Measurements from ENCODE around the gene PIGO. TPM values are rescaled to one million over a fixed set of nuclear protein-coding genes. Genes with fewer than 3 reads are reported as not detected.

PIGO gene
- total RNA-seq, 2 experiments from 2014 or later = 27.7 to 33.4 TPM

DNA sequence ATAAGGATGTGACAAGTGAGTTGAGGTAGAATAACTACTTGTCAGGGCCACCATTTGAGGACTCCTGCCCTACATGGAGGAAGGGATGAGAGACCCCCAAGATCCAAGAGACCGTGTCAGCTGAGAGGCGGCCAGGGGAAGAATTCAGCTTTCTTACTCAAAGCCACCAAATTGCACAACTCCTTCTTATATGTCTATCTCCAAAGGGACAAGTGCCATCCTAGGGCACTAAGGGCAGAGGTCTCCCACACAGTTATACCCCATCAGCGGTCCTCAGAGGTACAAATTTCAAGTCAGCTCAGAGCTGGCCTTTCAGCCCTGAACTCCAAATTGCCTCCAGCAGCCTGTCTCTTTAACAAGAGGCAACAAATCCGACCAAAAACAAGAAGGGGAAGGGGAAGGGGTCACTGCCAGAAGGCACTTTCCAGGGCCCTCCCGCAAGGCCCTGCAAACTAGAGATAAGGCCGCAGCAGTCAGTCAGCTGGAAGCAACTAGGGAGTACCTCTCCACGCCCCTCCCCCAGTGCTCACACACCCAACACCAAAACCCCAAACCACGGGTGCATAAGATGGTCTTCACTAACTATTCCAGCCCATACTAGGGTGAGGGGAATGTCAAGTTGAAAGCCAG lies 12.7 kb upstream of the PIGO start:
- CTCF ChIA-PET = no interaction called here
- POLR2A ChIA-PET = no interaction called here

DNA sequence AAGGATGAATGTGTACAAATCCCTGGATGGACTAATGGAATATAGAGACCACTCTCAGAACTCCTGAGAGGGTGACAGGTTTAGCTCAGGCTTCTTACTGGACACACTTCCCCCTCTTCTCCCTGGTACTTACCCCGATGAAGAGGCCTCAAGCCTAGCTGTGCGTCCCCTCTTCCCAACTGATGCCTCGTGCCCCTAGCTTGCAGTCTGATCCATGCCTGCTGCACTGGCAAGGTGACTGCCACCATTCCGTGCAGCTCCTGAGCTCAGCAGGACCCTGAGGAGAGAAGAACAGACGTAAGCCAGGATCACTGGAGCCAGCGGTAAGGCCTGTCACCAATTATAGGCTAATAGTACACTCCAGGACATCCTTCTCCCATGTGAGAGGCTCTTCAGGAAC lies 12.1 kb upstream of the PIGO start:
- ChIA-PET CTCF (interaction anchor here (0.7 kb wide), 1 partner anchor 12 kb away, joined by 3 read pairs; the partner anchor contains the start of gene PIGO), POLR2A (no interaction called here)

DNA sequence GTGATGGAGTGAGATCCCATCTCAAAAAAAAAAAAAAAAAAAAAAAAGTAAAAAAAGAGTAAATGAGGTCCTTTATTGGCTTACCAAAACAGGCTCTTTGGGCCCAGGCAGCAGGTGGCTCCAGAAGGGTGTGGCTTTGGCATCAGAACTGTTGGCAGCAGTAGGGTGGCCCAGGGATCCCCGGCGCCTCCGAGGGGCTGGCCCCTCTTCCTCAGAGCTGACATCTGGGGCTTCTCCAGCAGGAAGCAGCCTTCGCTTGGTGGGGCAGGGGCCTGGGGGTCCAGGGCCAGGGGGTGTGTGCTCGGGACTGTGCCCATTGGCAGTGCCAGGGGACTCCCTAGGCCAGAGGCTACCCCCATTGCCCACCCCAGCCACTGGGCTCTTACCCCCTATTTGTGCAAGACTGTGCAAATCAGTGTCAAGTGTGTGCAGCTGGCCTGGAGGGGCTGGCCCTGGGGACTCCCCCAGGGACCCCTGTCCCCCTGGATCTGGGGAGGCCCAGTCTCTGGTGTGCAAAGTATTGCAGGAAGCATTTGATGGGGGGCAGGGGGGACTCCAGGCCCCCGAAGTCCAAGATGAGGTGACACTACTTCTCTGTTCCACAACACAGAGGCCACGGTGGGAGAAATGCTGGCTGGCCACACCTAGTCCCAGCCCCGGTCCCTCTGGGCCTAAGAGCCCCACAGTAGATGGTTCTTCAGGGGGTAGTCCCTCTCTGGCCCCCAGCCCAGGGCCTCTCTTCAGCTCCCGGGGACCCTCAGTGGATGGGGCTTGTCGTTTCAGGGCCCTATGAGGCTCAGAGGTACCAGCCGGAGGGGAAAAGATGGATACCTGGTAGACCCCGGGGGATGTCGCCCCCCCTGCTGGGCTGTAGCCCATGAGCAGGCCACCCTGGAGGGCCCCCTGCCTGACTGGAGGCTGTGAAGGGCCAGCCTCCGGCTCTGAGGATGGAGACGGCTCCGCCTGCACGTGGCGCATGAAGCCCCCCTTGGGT lies 11.2 kb upstream of the PIGO start:
- POLR2A ChIA-PET = no interaction called here

DNA sequence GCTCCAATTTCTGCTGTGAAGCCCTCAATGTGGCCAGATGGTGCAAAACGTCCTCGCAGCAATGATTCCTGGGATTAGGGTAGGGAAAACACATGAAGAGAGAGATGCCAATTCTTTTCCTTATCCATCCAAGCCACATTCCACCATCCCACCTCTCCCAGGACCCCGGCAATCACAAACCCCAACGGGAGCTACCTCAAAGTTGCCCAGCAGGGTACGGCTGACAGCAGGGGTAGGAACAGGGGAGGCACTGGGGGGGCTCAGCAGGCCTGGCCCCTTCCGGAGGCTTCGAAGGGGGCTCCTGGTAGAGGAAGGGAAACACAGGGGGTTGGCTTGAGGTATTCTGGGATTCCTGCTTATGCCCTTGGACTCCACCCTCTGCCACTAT lies 9.9 kb upstream of the PIGO start:
- ChIA-PET POLR2A (no interaction called here), CTCF (interaction anchor here (1.8 kb wide), 1 partner anchor 10 kb away, joined by 10 read pairs; the partner anchor contains the start of gene ATOSB)

More for the DNA sequence above, 11.2 kb upstream of the PIGO start:
- CTCF ChIA-PET = interaction anchor here (0.7 to 1.8 kb wide), 2 partner anchors 9 to 11 kb away, joined by 3 to 10 read pairs; partner anchors contain the start of genes ATOSB and PIGO

DNA sequence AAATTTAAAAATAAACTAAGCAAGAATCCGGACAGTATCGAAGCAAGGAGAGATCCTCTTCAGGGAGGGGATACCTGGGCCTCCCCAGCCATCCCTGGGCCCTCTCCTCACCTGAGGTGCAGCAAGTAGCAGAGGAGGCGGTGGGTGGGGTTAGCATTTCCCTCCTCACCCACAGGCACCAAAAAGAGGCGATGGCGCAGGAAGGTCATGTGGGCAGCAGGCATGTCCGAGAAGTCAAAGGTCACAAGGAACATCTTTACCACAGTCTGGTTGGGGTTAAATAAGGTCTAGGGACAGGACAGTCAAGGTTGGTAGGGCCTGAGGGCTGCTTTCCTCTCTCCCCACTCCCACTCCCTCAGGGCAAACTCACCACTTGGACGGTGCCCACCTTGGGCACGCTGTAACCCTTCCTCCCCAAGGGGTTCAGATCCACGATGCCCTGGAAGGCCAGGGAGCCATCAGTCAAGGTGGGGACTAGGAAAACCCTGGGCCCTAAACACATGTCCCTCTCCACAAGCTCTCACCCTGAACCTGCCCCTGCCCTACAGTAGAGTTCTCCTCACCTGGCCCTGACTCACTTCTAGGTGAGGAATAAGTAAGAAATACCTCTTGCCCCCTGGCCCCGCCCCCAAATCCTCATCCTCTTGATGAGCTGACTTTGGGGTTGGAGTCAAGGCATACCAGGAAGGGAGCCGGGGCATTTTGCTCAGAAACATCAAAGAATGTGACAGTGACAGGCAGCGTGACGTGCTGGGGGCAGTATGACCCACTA lies 9.4 kb upstream of the PIGO start:
- CTCF ChIA-PET = interaction anchor here (1.8 kb wide), 1 partner anchor 10 kb away, joined by 10 read pairs; the partner anchor contains the start of gene ATOSB

DNA sequence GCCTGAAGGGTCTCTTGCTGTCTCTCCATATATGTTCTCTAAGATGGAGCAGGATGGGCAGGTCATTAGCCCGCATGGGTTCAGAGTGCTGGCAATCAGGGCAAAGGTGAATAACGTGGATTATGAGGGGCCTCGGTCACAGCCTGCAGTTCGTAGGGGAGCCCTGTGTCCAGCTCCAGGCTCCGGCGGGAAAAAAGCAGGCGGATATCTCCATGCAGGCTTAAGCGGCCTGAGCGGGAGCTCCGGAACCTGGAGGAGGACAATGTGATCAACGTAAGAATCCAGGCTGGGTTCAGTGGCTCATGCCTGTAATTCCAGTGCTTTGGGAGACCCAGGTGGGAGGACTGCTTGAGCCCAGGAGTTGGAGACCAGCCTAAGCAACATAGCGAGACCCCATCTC lies 8.7 kb upstream of the PIGO start:
- POLR2A ChIA-PET = no interaction called here
- CTCF ChIA-PET = no interaction called here

More for the DNA sequence above, 9.4 kb upstream of the PIGO start:
- POLR2A ChIA-PET = interaction anchor here (0.6 kb wide), 1 partner anchor 541 kb away, joined by 4 read pairs; no protein-coding TSS in a partner anchor

DNA sequence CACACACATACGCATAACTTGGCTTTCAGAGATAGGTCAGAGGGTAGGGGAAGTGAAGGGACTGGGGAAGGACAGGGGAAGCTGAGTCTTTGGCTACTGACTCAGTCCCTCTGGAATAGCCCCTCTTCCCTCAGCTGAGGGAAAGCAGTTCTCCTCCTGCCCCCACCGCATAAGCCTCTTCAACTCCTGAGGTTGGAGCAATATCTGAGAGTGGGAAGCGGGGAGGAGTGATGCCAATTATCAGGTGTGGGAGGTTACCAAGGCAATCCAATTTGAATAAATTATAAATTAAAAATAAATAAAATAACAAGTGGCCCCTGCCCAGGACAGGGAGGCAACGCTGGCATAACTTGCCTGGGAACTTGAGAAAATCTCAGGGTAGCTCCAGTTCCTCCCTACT lies 8.2 kb upstream of the PIGO start:
- CTCF ChIA-PET = no interaction called here
- POLR2A ChIA-PET = no interaction called here

DNA sequence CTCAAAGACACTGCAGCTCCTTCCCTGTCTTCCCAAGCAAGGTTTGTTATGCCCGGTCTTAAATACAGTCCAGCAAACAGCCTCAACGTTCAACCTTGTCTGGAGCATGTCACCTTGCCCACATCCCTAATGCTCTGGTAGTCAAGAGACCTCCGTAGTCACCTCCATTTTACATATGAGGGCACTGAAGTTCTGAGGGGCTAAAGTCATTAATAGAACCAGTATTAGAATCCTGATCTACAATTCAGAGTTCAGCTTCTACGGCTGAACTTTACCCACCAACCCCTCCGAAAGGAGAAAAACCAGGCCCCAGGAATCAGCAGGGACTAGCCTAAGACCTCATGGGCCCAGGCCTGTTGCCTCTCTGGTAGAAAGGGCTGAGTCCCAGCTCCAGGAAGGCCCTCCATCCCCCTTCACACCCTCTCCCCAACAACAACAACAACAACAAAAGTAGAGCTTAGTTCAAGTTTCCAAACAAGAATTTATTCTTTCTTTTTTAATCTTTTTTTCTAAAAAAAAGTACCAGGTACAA lies 7.3 kb upstream of the PIGO start:
- CTCF ChIA-PET = interaction anchor here (1.0 to 2.3 kb wide), 8 partner anchors 8 to 513 kb away, joined by 3 to 10 read pairs (median 4); partner anchors contain the start of gene FANCG
- POLR2A ChIA-PET = interaction anchor here (0.6 to 3.6 kb wide), 4 partner anchors 8 to 32 kb away, joined by 3 to 23 read pairs (median 12); partner anchors contain the start of gene FANCG

DNA sequence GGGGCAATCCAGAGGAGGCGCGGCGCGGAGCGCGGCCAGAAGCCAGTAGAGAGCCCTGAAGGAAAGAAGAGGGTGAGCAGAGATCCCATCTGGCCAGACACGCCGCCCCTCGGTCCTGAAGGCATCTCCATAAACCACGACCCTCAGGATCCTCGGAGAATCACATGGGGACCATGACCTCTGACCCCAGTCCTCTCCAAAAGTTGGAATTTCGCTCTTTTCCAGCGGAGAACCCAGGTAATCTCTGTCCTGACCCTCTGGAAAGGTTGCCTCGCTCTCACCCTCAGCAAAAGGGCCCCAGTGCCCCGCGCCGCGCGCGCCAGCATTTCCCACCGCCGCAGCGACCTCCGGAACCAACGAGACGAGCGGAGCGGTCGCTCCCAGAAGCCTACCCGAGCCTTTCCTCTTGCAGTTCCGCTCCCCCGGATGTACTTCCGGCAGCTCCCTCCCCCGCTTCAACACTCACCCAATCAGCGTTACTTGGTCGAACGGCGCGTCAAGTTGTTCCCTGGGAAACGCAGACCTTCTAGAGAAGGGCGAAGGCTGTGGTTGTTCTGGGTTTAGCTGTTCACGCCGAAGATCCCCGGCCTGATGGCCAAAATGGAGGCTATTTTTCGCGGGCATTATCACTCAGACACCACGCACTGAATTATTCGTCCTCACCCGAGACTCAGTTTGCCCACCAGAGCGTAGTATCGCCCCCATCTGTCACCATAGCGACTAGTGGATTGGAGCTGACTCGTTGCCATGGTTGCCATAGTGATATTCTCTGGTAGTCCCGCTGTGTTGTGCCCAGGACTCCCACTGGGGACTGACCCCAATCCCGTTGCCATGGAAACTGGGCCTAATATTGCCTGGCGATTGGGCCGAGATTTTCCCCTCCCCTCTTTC lies 6.6 kb upstream of the PIGO start, which contains the start of gene STOML2:
TSS of gene STOML2 (minus strand) at position 363 of the 891 bp plus-strand sequence. CDS start at position 326, 37 bp downstream.
- ChIA-PET POLR2A (interaction anchor here (0.6 to 3.6 kb wide), 4 partner anchors 9 to 32 kb away, joined by 3 to 23 read pairs (median 12); partner anchors contain the start of gene FANCG), CTCF (interaction anchor here (1.0 to 2.3 kb wide), 8 partner anchors 9 to 514 kb away, joined by 3 to 10 read pairs (median 4); partner anchors contain the start of gene FANCG)

DNA sequence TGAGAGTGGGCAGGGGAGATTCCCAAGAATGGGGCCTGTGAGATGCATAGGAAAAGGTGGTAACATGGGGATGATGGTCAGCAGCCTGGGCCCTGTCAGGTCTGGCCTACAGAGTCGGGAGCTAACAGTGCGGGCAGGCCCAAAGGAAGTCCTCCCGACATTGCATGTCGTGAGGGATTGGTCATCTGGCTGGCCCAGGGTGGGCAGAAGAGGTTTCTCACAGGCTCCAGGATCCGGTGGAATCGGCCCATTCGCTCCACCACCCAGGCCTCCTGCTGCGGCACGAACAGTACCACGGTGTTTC lies 6.0 kb upstream of the PIGO start:
- CTCF ChIA-PET = interaction anchor here (1.0 to 2.3 kb wide), 6 partner anchors 10 to 514 kb away, joined by 3 to 7 read pairs (median 4); partner anchors contain the start of gene VCP
- POLR2A ChIA-PET = interaction anchor here (1.7 to 3.6 kb wide), 3 partner anchors 9 to 31 kb away, joined by 9 to 23 read pairs (median 16); no protein-coding TSS in a partner anchor

DNA sequence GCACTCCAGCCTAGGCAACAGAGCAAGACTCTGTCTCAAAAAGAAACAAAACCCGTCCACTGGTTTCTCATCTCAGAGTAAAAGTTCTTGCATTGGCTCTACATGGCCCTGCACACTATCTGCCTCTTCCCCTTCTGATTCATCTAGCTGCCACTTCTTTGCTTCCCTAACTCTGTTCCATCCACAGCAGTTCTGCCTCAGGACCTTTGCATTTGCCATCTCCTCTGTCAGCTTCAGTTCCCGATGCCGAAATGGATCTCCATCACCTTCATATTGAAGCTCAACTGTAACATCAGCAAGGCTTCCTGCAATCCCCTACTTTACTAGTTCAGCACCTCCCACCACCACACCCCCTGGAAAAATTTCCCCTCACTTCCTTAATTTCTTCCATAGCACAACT lies 1.2 kb upstream of the PIGO start:
- POLR2A ChIA-PET = interaction anchor here (2.2 kb wide), 1 partner anchor 18 kb away, joined by 10 read pairs; the partner anchor contains the start of gene FANCG
- CTCF ChIA-PET = interaction anchor here (2.8 to 3.9 kb wide), 2 partner anchors 14 to 198 kb away, joined by 13 to 25 read pairs; no protein-coding TSS in a partner anchor

DNA sequence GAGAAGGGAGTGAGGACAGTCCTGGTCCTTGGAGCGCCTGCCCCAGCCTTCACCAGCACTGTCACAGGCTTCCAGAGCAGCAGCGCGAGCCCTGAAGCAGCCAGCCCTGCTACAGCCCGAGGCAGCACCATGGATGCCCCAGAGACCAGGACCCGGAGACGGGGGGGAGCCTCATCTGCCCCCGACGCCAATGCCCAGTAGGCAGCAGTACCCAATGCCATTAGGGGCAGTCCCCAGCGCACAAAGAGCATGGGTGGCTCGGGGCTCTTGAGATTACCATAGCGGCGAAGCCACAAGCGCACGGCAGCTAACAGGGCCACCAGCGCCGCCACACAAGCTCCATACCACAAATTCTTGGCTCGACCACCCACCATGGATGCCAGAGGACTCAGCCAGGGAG lies 4.9 kb downstream of the PIGO start:
- CTCF ChIA-PET = interaction anchor here (1.0 to 2.2 kb wide), 3 partner anchors 9 to 15 kb away, joined by 3 to 9 read pairs (median 5); partner anchors contain the start of gene FANCG
- POLR2A ChIA-PET = no interaction called here

DNA sequence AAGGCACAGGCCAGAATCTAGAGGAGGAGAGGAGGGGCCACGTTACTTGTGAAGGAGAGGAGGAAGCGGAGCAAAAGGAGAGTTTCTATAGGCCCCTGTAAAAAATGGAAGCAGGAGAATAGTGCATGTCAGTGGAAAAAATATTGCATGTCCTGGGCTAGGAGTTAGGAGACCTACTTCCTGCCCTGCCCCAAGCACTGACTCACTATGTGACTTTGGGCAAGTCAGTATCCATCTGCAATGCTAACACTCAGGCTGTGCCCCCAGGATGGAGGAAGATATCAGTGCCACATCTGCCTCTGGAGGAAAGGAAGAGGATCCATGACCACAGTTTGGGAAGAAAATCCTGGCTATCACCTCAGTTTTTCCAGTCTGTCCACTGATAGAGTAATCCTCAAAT lies 7.0 kb downstream of the PIGO start:
- ChIA-PET POLR2A (no interaction called here), CTCF (no interaction called here)

DNA sequence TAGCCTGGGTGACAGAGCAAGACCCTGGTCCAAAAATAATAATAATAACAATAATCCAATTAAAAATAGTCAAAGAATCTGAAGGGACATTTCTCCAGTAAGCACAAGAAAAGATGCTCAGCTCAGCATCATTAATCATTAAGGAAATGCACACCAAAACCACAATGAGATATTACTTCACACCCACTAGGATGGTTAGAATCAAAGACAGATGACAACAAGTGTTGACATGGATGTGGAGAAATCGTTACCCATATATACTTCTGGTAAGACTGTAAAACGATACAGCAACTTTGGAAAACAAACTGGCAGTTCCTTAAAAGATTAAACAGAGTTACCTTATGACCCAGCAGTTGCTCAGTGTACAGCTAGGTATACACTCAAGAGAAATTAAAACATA lies 11.3 kb downstream of the PIGO start:
- CTCF ChIA-PET = no interaction called here
- POLR2A ChIA-PET = no interaction called here

DNA sequence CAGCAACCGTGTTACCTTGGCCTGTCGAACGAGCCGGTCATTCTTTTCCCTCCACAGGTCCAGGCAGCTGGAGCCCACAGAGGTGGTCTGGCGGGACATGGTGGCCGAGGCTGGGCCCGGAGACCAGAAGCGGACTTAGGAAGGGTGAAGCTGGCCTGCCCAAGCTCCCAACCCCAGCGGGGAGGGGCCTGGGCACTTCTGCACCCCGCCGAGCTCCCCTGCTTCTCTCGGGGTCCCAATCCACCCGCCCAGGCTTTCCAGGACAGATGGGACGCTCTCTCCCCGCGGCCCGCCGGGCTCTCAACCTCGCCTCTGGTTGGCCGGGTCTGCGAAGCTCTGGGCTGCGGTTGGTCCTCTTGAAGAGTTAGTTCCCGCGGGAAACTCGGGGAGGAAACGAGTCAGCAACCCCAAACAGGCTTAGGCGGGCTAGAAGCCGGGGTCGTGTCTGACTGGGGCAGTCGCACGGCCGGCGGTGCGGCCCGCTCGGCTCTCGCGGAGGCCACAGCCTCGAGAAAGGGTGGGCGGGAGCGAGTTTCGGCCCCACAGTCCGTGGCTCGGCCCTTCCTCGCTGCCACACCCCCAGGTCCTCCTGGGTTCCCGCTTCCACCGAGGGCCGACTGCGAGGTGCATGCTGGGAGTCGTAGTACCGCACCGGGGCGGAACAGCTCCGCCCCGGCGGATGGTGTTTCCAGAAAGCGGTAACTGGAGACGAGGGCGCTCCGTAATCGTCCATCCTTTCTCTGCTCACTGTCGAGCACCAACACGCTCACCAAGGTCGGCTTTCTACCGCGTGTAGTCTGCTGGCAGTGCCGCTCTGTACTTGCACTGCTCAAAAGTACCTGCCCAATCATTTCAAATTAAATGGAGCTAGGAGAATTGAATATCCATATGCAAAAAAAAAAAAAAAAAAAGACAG lies 16.7 kb downstream of the PIGO start, which contains the start of gene FANCG:
TSS of gene FANCG (minus strand) at position 517 of the 916 bp plus-strand sequence. CDS start at position 99, 418 bp downstream.
- POLR2A ChIA-PET = interaction anchor here (0.6 to 2.2 kb wide), 12 partner anchors 8 to 697 kb away, joined by 3 to 15 read pairs (median 5); partner anchors contain the start of genes PIGO and SIT1
- CTCF ChIA-PET = interaction anchor here (0.6 to 3.2 kb wide), 16 partner anchors 8 to 398 kb away, joined by 3 to 30 read pairs (median 4); partner anchors contain the start of genes PIGO, STOML2 and VCP

DNA sequence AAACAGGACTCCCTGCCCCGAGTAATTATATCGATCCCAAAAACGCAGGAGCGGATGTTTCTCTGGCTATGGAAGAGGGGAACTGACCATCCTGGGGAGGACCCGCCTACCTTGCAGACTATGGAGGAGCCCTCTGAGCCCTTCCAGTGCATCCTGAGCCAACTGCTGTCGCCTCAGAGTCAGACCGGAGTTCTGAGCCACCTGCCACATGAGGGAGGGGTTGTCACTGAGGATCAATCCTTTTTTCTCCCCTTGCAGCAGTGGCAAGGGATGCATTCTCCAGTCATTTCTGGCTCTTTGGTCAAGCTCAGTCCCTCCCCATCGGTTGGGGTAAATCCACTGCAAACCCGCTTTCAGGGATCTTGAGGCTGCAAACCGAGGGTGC lies 17.4 kb downstream of the PIGO start:
- POLR2A ChIA-PET = interaction anchor here (0.7 to 2.2 kb wide), 7 partner anchors 8 to 696 kb away, joined by 3 to 15 read pairs (median 5); partner anchors contain the start of gene PIGO
- CTCF ChIA-PET = interaction anchor here (1.2 to 3.2 kb wide), 5 partner anchors 8 to 94 kb away, joined by 3 to 30 read pairs (median 4); partner anchors contain the start of genes PIGO and VCP

All from activated CD8-positive, alpha-beta memory T cell treated with anti-CD3 and anti-CD28 coated beads for 36 hours (primary cell).